ENCODE measurements around the gene NCR2.

NCR2 gene

GRCh38 chr6:41359617-41360313 lies 24.4 kb downstream of the NCR2 start:
- DNase-seq (ENCODE audit: low spot score) = no peak

GRCh38 chr6:41360314-41360685 lies 24.9 kb downstream of the NCR2 start:
- no peak for DNase-seq (ENCODE audit: low spot score)

- DNase-seq (ENCODE audit: low spot score) = no peak
These were observed 30.7 kb downstream of the NCR2 start for GRCh38 chr6:41366150-41366549.

- DNase-seq (ENCODE audit: low spot score) = no peak
These were observed 31.7 kb downstream of the NCR2 start for GRCh38 chr6:41367061-41367460.

GRCh38 chr6:41367700-41368099 lies 32.3 kb downstream of the NCR2 start:
- peak; percentile 89 for DNase-seq (ENCODE audit: low spot score)

- no peak for DNase-seq (ENCODE audit: low spot score)
These were observed 35.2 kb downstream of the NCR2 start for GRCh38 chr6:41370488-41371111.

GRCh38 chr6:41371461-41371991 lies 36.1 kb downstream of the NCR2 start:
- DNase-seq (ENCODE audit: low spot score) = peak; percentile 46

- DNase-seq (ENCODE audit: low spot score) = peak; percentile 18
These were observed 36.8 kb downstream of the NCR2 start for GRCh38 chr6:41371992-41372831.

GRCh38 chr6:41372832-41373626 lies 37.6 kb downstream of the NCR2 start:
- DNase-seq (ENCODE audit: low spot score) = peak; percentile 66

- DNase-seq (ENCODE audit: low spot score) = no peak
These were observed 38.2 kb downstream of the NCR2 start for GRCh38 chr6:41373627-41373918.

- DNase-seq (ENCODE audit: low spot score) = peak; percentile 49
These were observed 38.7 kb downstream of the NCR2 start for GRCh38 chr6:41373919-41374617.

GRCh38 chr6:41374618-41375590 lies 39.5 kb downstream of the NCR2 start:
- peak; percentile 56 for DNase-seq (ENCODE audit: low spot score)

GRCh38 chr6:41375598-41376151 lies 40.3 kb downstream of the NCR2 start:
- DNase-seq (ENCODE audit: low spot score) = peak; percentile 31

GRCh38 chr6:41376176-41376575 lies 40.8 kb downstream of the NCR2 start:
- DNase-seq (ENCODE audit: low spot score) = no peak

GRCh38 chr6:41377071-41377470 lies 41.7 kb downstream of the NCR2 start:
- DNase-seq (ENCODE audit: low spot score) = no peak

GRCh38 chr6:41379306-41379705 lies 43.9 kb downstream of the NCR2 start:
- no peak for DNase-seq (ENCODE audit: low spot score)

- DNase-seq (ENCODE audit: low spot score) = no peak
These were observed 51.2 kb downstream of the NCR2 start for GRCh38 chr6:41386594-41386993.

- DNase-seq (ENCODE audit: low spot score) = no peak
These were observed 56.8 kb downstream of the NCR2 start for GRCh38 chr6:41392246-41392645.

GRCh38 chr6:41396335-41396734 lies 60.9 kb downstream of the NCR2 start:
- no peak for DNase-seq (ENCODE audit: low spot score)

- no peak for DNase-seq (ENCODE audit: low spot score)
These were observed 64.0 kb downstream of the NCR2 start for GRCh38 chr6:41399424-41399823.

All from iPS-NIHi11 (cell line).